Measurements from ENCODE around the gene RNF31.
"Not testable (repeated sequence)": the region's sequence is repeated elsewhere in the genome, so short reads cannot be mapped to it uniquely, and the experiment has no call there.

RNF31 gene

DNA sequence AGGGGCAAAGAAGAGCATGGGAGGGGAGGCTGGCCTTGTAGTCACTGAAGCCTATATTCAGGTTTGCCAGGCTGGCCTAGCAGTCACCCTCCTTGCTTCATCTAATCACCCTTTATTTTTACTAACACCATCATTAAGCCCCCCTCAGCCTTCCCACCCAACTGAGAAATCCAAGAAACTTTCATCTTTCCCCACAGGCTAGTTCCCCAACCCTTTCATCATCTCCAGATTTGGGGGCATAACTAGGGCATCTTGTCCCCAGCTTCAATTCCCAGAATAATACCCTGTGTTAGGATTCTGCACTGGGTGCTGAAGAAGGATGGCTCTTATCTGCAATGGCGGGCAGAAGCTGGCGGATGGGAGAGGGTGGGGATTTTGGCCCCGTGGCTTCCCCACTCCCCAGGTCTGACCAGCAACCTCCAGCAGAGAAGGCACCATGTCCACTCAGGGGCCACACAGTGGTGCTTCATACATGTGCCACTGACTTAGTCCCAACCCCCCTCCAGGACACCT lies 46.3 kb upstream of the RNF31 start:
- Mint-ChIP-seq H3K27me3 (ENCODE audit: low read depth, poor library complexity) (peaks cover 5% of the 10 kb centered on the region), H3K4me1 (peaks cover 11% of the 10 kb centered on the region), H3K36me3 (ENCODE audit: low read depth) (peaks cover 32% of the 10 kb centered on the region), H3K9me3 (peaks cover 14% of the 10 kb centered on the region), H3K27ac (peak overlapping the region; percentile 66), H3K4me3 (no peak overlapping the region)
- TF ChIP-seq, protein P1, sequence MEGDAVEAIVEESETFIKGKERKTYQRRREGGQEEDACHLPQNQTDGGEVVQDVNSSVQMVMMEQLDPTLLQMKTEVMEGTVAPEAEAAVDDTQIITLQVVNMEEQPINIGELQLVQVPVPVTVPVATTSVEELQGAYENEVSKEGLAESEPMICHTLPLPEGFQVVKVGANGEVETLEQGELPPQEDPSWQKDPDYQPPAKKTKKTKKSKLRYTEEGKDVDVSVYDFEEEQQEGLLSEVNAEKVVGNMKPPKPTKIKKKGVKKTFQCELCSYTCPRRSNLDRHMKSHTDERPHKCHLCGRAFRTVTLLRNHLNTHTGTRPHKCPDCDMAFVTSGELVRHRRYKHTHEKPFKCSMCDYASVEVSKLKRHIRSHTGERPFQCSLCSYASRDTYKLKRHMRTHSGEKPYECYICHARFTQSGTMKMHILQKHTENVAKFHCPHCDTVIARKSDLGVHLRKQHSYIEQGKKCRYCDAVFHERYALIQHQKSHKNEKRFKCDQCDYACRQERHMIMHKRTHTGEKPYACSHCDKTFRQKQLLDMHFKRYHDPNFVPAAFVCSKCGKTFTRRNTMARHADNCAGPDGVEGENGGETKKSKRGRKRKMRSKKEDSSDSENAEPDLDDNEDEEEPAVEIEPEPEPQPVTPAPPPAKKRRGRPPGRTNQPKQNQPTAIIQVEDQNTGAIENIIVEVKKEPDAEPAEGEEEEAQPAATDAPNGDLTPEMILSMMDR (IDR thresholded peaks at IDR 0.05): no peak
- DNase-seq: no peak

DNA sequence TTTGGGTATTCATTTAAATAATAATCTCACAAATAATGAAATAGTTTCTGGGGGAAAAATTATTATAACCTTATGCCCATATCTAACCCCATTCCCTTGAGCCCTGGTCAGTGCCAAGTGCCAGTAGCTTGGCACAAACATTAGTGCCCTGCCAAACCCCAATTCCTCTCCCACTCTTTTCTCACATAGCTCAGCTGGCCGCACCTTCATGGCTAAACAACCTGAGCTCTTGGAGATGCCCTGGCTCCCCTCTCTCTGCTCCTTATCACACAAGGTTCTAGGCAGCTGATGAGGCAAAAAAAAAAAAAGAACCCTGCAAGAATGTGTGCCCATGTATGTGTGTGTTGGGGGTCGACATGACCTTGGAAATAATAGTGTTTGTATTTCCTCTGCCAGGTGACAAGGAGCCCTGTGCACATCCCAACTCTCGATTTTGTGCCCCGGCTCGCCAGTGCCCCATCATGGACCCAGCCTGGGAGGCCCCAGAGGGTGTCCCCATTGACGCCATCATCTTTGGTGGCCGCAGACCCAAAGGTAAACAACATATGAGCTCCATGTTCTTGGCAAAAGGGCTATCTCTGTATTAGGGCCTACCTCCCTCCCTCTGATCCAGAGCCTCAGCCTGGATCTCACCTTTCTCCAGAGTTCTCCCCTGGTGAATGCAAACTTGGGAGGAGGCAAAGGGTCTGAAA lies 44.8 kb upstream of the RNF31 start:
- no peak overlapping the region for H3K4me3 Mint-ChIP-seq
- peaks cover 14% of the 10 kb centered on the region for H3K9me3 Mint-ChIP-seq
- H3K4me1 Mint-ChIP-seq: peaks cover 6% of the 10 kb centered on the region
- H3K36me3 Mint-ChIP-seq (ENCODE audit: low read depth): peaks cover 32% of the 10 kb centered on the region
- DNase-seq: no peak
- TF ChIP-seq, protein P1 (IDR thresholded peaks at IDR 0.05): no peak
- no peak overlapping the region for H3K27ac Mint-ChIP-seq
- no peaks in the 10 kb centered on the region for H3K27me3 Mint-ChIP-seq (ENCODE audit: low read depth, poor library complexity)

DNA sequence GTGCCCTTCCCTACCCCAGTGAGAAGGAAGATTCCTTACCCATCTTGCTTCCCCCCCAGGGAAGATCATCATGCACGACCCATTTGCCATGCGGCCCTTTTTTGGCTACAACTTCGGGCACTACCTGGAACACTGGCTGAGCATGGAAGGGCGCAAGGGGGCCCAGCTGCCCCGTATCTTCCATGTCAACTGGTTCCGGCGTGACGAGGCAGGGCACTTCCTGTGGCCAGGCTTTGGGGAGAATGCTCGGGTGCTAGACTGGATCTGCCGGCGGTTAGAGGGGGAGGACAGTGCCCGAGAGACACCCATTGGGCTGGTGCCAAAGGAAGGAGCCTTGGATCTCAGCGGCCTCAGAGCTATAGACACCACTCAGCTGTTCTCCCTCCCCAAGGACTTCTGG lies 43.8 kb upstream of the RNF31 start:
- no peak for DNase-seq
- TF ChIP-seq, protein P1 (IDR thresholded peaks at IDR 0.05): no peak
- Mint-ChIP-seq H3K4me1 (peaks cover 6% of the 10 kb centered on the region), H3K9me3 (peaks cover 14% of the 10 kb centered on the region), H3K27me3 (ENCODE audit: low read depth, poor library complexity) (no peaks in the 10 kb centered on the region), H3K36me3 (ENCODE audit: low read depth) (peaks cover 32% of the 10 kb centered on the region), H3K4me3 (no peak overlapping the region), H3K27ac (peak overlapping the region; percentile 86)

DNA sequence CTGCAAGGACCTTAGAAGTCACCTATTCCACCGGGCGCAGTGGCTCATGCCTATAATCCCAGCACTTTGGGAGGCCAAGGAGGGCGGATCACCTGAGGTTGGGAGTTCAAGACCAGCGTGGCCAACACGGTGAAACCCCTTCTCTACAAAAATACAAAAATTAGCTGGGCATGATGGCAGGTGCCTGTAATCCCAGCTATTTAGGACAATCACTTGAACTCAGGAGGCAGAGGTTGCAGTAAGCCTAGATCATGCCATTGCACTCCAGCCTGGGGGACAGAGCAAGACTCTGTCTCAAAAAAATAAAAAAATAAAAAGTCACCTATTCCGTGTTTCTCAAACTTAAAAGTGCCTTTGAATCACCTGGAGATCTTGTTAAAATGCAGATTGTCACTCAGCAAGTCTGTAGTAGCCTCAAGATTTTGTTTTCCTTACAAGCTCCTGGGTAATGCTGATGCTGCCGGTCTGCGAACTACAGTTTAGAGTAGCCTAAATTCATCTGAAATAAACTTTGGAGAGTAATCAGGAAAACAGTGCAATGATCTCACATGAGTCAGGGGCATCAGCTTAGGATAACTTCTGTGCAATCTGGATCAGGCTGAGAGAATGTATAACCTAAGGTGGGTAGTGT lies 41.6 kb upstream of the RNF31 start:
- DNase-seq; H3K4me3 Mint-ChIP-seq; H3K27me3 Mint-ChIP-seq (ENCODE audit: low read depth, poor library complexity): not testable (repeated sequence)
- Mint-ChIP-seq H3K27ac (peak overlapping the region; percentile 88), H3K36me3 (ENCODE audit: low read depth) (peaks cover 32% of the 10 kb centered on the region), H3K9me3 (peaks cover 14% of the 10 kb centered on the region), H3K4me1 (peaks cover 11% of the 10 kb centered on the region)

DNA sequence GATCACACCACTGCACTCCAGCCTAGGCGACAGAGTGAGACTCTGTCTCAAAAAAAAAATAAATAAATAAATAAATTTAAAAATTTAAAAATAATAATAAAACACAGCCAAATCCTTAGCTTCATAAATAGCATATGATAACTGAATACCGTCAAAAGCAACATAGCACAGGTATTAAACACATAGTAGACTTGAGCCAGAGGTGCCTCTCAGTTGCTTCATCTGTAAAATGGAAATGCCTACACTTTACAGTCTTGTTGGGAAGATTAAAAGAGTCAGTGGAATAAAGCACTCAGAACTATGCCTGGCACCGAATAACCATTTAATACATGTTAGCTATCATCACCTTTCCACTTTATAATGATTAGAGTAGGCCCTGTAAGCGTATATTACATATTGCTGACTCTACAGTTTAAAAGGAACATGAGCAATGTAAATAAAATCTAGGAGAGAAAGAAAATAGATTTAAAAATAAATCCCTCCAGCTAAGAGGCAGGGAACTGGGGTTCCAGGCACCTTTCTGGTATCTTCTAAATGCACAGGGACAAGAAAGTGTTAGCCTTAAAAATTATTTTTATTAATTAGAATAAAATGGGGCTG lies 40.5 kb upstream of the RNF31 start:
- H3K36me3 Mint-ChIP-seq (ENCODE audit: low read depth): peaks cover 32% of the 10 kb centered on the region

More for the DNA sequence above, 40.5 kb upstream of the RNF31 start:
- TF ChIP-seq, protein P1 (IDR thresholded peaks at IDR 0.05): no peak
- Mint-ChIP-seq H3K27ac (no peak overlapping the region), H3K4me1 (peaks cover 11% of the 10 kb centered on the region), H3K27me3 (ENCODE audit: low read depth, poor library complexity) (no peaks in the 10 kb centered on the region), H3K9me3 (peaks cover 14% of the 10 kb centered on the region), H3K4me3 (no peak overlapping the region)
- no peak for DNase-seq
